ENCODE measurements around the gene DAAM2. TPM values are rescaled to one million over a fixed set of nuclear protein-coding genes. Genes with fewer than 3 reads are reported as not detected.

Gene DAAM2
- total and polyA plus RNA-seq, 2 donors from 2014 or later: 6.9 to 19.8 TPM

DNA sequence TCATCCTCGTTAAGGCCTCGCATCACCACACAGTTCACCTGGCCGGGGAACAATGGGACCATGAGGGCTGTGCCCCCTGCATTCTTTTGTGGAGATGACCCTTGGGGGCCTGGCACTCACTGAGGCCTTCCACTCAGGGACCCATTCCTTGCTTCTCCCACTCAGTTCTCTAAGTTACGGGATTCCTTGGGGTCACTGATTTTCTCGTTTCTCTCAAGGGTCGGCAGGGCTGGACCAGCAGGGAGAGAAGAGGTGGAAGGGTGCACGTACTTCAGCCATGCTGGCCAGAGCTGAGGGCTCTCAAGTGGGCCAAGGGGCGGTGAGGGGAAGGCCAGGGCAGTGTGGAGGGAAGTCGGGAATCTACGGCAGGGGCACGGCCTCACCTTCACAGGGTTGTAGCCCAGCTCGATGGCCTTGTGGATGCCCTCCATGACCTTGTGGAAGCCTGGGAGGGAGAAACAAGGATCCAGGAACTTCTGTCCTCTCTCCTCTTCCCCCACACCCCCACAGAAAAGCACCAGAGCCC, 121.3 kb downstream of the DAAM2 start:
- H3K36me3 ChIP-seq (ENCODE audit: control insufficient read depth in 2 of 3, insufficient read depth in 3 of 3, low read length in 3 of 3): peaks cover 0 to 55% (median 24%) of the 10 kb centered on the region in 3 donors

DNA sequence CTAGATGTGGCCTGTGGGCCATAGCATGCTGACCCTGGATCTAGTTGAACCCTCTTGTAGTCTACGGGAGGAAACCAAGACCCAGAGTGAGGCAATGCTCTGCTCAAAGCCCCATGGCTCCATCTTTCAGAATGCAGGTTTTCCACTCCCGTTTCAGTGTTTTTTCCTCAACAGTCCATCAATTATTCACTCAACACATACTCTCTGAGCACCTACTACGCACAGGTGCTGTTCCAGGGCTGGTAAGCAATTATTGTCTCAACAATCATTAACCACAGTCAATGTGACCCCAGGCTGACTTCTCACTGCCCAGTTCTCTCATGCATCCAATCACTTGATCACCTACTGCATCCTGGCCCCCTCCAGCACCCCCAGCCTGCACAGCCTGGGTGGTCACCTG, 122.1 kb downstream of the DAAM2 start:
- no peak for FAIRE-seq
- TF ChIP-seq, protein P1, sequence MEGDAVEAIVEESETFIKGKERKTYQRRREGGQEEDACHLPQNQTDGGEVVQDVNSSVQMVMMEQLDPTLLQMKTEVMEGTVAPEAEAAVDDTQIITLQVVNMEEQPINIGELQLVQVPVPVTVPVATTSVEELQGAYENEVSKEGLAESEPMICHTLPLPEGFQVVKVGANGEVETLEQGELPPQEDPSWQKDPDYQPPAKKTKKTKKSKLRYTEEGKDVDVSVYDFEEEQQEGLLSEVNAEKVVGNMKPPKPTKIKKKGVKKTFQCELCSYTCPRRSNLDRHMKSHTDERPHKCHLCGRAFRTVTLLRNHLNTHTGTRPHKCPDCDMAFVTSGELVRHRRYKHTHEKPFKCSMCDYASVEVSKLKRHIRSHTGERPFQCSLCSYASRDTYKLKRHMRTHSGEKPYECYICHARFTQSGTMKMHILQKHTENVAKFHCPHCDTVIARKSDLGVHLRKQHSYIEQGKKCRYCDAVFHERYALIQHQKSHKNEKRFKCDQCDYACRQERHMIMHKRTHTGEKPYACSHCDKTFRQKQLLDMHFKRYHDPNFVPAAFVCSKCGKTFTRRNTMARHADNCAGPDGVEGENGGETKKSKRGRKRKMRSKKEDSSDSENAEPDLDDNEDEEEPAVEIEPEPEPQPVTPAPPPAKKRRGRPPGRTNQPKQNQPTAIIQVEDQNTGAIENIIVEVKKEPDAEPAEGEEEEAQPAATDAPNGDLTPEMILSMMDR (IDR thresholded peaks at IDR 0.05; ENCODE audit: borderline replicate concordance, extremely low read depth, insufficient read depth): no peak

More for the DNA sequence above, 121.3 kb downstream of the DAAM2 start:
- Histone ChIP-seq H3K27ac (ENCODE audit: low read depth in 2 of 2, low read length in 2 of 2) (no peak overlapping the region), H3K4me3 (ENCODE audit: low read length in 3 of 3) (no peak overlapping the region), H3K9ac (ENCODE audit: low read length in 3 of 3) (no peak overlapping the region), H3K4me1 (ENCODE audit: control insufficient read depth in 2 of 3, insufficient read depth in 2 of 3, low read depth in 1 of 3, low read length in 3 of 3) (peaks cover 0 to 7% (median 5%) of the 10 kb centered on the region in 3 donors), H3K9me3 (ENCODE audit: control insufficient read depth in 2 of 3, insufficient read depth in 1 of 3, low read length in 3 of 3) (no peaks in the 10 kb centered on the region), H3K27me3 (ENCODE audit: control insufficient read depth, insufficient read depth, low read length) (no peaks in the 10 kb centered on the region)
- TF ChIP-seq, protein P1 (IDR thresholded peaks at IDR 0.05; ENCODE audit: borderline replicate concordance, extremely low read depth, insufficient read depth): no peak
- intact Hi-C loops (cut with DNase I): no loop called here
- DNase-seq (no peak), FAIRE-seq (no peak)

DNA sequence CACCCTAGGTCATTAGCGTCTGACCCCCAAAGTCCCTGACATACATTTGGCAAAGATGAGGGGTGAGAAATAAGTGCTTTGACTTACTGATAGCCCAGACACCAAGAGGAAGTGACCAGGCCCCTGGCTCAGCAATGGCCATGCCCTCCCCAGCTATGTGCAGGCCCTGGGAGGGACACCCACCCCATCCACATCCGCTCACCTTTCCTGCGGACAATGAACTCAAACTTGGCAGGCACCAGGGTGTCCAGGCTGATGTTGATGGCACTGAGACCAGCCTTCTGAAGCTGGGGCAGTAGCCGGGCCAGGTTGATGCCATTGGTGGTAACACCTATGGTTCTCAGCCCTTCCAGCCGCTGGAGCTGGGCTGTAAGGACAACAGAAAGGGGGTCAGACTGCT, 123.7 kb downstream of the DAAM2 start:
- H3K4me3 ChIP-seq (ENCODE audit: low read length in 3 of 3): no peak overlapping the region
- H3K4me1 ChIP-seq (ENCODE audit: control insufficient read depth in 2 of 3, insufficient read depth in 2 of 3, low read depth in 1 of 3, low read length in 3 of 3): peaks cover 0 to 21% (median 7%) of the 10 kb centered on the region in 3 donors
- no peaks in the 10 kb centered on the region for H3K27me3 ChIP-seq (ENCODE audit: control insufficient read depth, insufficient read depth, low read length)
- H3K9me3 ChIP-seq (ENCODE audit: control insufficient read depth in 2 of 3, insufficient read depth in 1 of 3, low read length in 3 of 3): no peaks in the 10 kb centered on the region
- TF ChIP-seq, protein P1 (IDR thresholded peaks at IDR 0.05; ENCODE audit: borderline replicate concordance, extremely low read depth, insufficient read depth): no peak
- DNase-seq (no peak), FAIRE-seq (no peak)
- peaks cover 0 to 42% (median 21%) of the 10 kb centered on the region in 3 donors for H3K36me3 ChIP-seq (ENCODE audit: control insufficient read depth in 2 of 3, insufficient read depth in 3 of 3, low read length in 3 of 3)
- H3K27ac ChIP-seq (ENCODE audit: low read depth in 2 of 2, low read length in 2 of 2): no peak overlapping the region
- no peak overlapping the region for H3K9ac ChIP-seq (ENCODE audit: low read length in 3 of 3)
- intact Hi-C loops (cut with DNase I): no loop called here

More for the DNA sequence above, 122.1 kb downstream of the DAAM2 start:
- no peak overlapping the region for H3K4me3 ChIP-seq (ENCODE audit: low read length in 3 of 3)
- H3K27ac ChIP-seq (ENCODE audit: low read depth in 2 of 2, low read length in 2 of 2): no peak overlapping the region
- DNase-seq: no peak
- no peak overlapping the region for H3K9ac ChIP-seq (ENCODE audit: low read length in 3 of 3)
- peaks cover 0 to 10% (median 7%) of the 10 kb centered on the region in 3 donors for H3K4me1 ChIP-seq (ENCODE audit: control insufficient read depth in 2 of 3, insufficient read depth in 2 of 3, low read depth in 1 of 3, low read length in 3 of 3)
- H3K27me3 ChIP-seq (ENCODE audit: control insufficient read depth, insufficient read depth, low read length): no peaks in the 10 kb centered on the region
- peaks cover 0 to 55% (median 24%) of the 10 kb centered on the region in 3 donors for H3K36me3 ChIP-seq (ENCODE audit: control insufficient read depth in 2 of 3, insufficient read depth in 3 of 3, low read length in 3 of 3)
- no peaks in the 10 kb centered on the region for H3K9me3 ChIP-seq (ENCODE audit: control insufficient read depth in 2 of 3, insufficient read depth in 1 of 3, low read length in 3 of 3)
- intact Hi-C loops (cut with DNase I): no loop called here

DNA sequence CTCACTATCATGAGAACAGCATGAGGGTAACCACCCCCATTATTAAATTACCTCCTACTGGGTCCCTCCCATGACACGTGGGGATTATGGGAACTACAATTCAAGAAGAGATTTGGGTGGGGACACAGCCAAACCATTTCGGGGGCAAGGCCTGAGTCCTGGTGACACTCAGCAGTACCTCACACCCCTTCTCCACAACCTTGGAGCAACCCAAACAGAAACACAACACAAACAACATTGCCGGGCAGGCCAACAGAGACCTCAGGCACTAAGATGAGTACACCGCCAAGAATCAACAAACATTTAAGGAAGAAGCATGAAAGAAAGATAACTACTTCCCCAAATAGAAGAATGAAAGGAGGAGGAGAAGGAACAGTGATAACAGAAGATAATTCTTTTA, 125.2 kb downstream of the DAAM2 start:
- intact Hi-C loops (cut with DNase I): no loop called here
- H3K9me3 ChIP-seq (ENCODE audit: control insufficient read depth in 2 of 3, insufficient read depth in 1 of 3, low read length in 3 of 3): no peaks in the 10 kb centered on the region
- H3K9ac ChIP-seq (ENCODE audit: low read length in 3 of 3): no peak overlapping the region
- H3K4me3 ChIP-seq (ENCODE audit: low read length in 3 of 3): no peak overlapping the region
- peaks cover 0 to 45% (median 13%) of the 10 kb centered on the region in 3 donors for H3K36me3 ChIP-seq (ENCODE audit: control insufficient read depth in 2 of 3, insufficient read depth in 3 of 3, low read length in 3 of 3)
- peaks cover 0 to 26% (median 7%) of the 10 kb centered on the region in 3 donors for H3K4me1 ChIP-seq (ENCODE audit: control insufficient read depth in 2 of 3, insufficient read depth in 2 of 3, low read depth in 1 of 3, low read length in 3 of 3)
- TF ChIP-seq, protein P1 (IDR thresholded peaks at IDR 0.05; ENCODE audit: borderline replicate concordance, extremely low read depth, insufficient read depth): no peak
- no peak for DNase-seq
- H3K27ac ChIP-seq (ENCODE audit: low read depth in 2 of 2, low read length in 2 of 2): no peak overlapping the region
- no peak for FAIRE-seq
- no peaks in the 10 kb centered on the region for H3K27me3 ChIP-seq (ENCODE audit: control insufficient read depth, insufficient read depth, low read length)

All from kidney (tissue), 14 donors.